Chondrocyte (in vitro differentiated cells): ENCODE data around the gene RBM20. TPM values are rescaled to one million over a fixed set of nuclear protein-coding genes. Genes with fewer than 3 reads are reported as not detected.

Experiments
- DNase-seq: peaks from one replicate; pipeline ENCODE4 v3.0.0; 2021; ENCODE audit warnings: mixed read lengths, low spot score
- H3K27ac Mint-ChIP-seq: one replicate; pipeline ENCODE4 v1.8.0; 2021; ENCODE audit warnings: mild to moderate bottlenecking, moderate library complexity, mixed read lengths; ENCODE audit not compliant: unreplicated experiment
- H3K27me3 Mint-ChIP-seq: 2 replicates; pipeline ENCODE4 v1.8.0; 2021; ENCODE audit warnings: low read depth, mixed read lengths
- H3K36me3 Mint-ChIP-seq: 2 replicates; pipeline ENCODE4 v1.8.0; 2021; ENCODE audit warnings: low read depth, mixed read lengths
- H3K4me1 Mint-ChIP-seq: 2 replicates; pipeline ENCODE4 v1.8.0; 2021; ENCODE audit warnings: low read depth, mild to moderate bottlenecking, mixed read lengths
- H3K4me3 Mint-ChIP-seq: one replicate; pipeline ENCODE4 v1.8.0; 2021; ENCODE audit warnings: mild to moderate bottlenecking, moderate library complexity, mixed read lengths; ENCODE audit not compliant: unreplicated experiment
- H3K9me3 Mint-ChIP-seq: 2 replicates; pipeline ENCODE4 v1.8.0; 2021; ENCODE audit warnings: low read depth, mixed read lengths
- CTCF ChIP-seq: fragments of 200-600 bp; sonication (generic); IDR thresholded peaks from 2 replicates; pipeline ENCODE4 v1.5.0; 2021; ENCODE audit warnings: antibody characterized with exemption, mild to moderate bottlenecking, moderate library complexity
- total RNA-seq: library from RNA; stranded (reverse); gene quantifications from 3 replicates; pipeline ENCODE4 v1.2.1, GENCODE V29; 2021

Gene RBM20
- total RNA-seq, 1 donor from 2014 or later: 3.6 TPM

GRCh38 chr10:110834629-110835301 lies 190.6 kb downstream of the RBM20 start:
- no peak for TF ChIP-seq CTCF
- H3K9me3 Mint-ChIP-seq: no peaks in the 10 kb centered on the region
- H3K4me1 Mint-ChIP-seq: peaks cover 46% of the 10 kb centered on the region
- H3K36me3 Mint-ChIP-seq: no peaks in the 10 kb centered on the region
- no peak overlapping the region for H3K4me3 Mint-ChIP-seq
- no peak for DNase-seq
- H3K27ac Mint-ChIP-seq: peak overlapping the region; percentile 33
- no peaks in the 10 kb centered on the region for H3K27me3 Mint-ChIP-seq

DNA sequence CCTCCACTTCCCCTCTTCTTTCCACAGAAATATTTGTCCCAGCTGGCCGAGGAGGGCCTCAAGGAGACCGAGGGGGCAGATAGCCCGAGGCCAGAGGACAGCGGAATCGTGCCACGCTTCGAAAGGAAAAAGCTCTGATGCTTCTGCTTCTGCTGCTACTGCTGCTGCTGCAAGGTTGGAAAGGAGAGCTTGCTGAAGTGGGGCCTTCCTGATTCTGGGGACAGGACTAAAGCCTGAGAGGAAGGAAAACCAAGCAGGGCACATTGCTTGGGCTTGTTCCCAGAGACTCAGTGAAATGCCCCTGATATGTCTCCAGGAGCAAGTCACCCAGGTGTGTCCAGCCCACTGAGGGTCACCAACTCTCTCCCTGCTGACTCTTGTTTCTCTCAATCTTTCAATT lies 191.7 kb downstream of the RBM20 start:
- TF ChIP-seq CTCF: no peak
- Mint-ChIP-seq H3K4me3 (no peak overlapping the region), H3K27ac (peak overlapping the region; percentile 19), H3K27me3 (no peaks in the 10 kb centered on the region), H3K36me3 (no peaks in the 10 kb centered on the region), H3K9me3 (no peaks in the 10 kb centered on the region), H3K4me1 (peaks cover 55% of the 10 kb centered on the region)
- DNase-seq: no peak

DNA sequence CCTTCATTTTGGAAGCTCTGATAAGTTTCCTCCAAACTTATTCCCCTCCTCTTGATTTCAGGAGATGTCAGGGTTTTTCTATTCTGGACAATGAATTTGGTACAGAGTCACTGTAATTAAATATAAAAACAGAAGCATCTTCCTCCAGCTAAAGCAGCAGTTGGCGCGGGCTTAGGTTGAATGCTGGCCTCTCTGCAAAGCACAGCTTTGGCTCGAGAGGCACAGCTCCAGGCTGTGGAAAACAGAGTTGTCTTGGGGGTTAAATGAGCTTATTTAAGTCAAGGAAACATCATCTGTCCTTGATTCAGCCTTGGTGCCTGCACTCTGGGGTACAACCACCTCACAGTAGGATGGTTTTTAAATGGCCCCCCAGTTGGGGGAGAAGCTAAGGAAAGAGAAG lies 192.6 kb downstream of the RBM20 start:
- Mint-ChIP-seq H3K4me3 (no peak overlapping the region), H3K9me3 (no peaks in the 10 kb centered on the region), H3K27me3 (no peaks in the 10 kb centered on the region), H3K36me3 (no peaks in the 10 kb centered on the region), H3K27ac (no peak overlapping the region), H3K4me1 (peaks cover 60% of the 10 kb centered on the region)
- no peak for TF ChIP-seq CTCF
- no peak for DNase-seq

GRCh38 chr10:110837418-110838171 lies 193.5 kb downstream of the RBM20 start:
- Mint-ChIP-seq H3K4me3 (no peak overlapping the region), H3K4me1 (peaks cover 60% of the 10 kb centered on the region), H3K9me3 (no peaks in the 10 kb centered on the region), H3K27ac (peak overlapping the region; percentile 61), H3K27me3 (no peaks in the 10 kb centered on the region), H3K36me3 (no peaks in the 10 kb centered on the region)
- no peak for TF ChIP-seq CTCF
- DNase-seq: no peak

DNA sequence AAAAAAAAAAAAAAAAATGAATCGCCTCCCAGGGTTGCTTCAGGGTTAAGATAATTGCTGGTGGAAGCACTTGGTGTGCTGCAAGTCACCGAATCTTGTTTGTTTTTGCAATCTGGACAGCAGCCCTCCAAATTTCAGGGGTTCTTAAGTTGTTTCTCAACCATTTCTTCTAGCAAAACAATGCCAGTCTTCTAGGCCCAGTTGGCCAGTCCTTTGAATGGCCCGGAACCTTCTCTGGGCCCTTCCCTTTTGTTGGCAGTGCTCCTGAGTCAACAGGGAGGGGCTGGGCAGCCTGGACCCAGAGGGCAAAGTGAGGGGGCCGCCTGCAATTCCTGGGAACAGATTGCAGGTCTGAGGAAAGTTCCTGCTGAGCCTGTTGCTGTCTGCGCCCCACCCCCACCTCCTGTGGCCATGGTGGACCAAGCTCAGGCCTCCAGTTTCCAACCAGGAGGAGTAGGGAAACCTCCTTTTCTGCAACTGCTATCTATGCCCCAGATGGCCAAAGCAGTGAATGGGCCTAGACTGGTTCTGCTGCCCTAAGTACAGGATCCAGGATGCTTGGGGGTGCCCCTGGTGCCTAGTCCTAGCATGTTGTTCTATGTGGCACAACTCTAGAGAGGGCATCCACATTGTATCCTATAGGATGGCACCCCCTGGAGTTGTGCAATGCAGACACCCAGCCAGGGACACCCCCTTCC lies 196.2 kb downstream of the RBM20 start:
- Mint-ChIP-seq H3K27ac (peak overlapping the region; percentile 22), H3K27me3 (no peaks in the 10 kb centered on the region), H3K4me3 (no peak overlapping the region), H3K36me3 (no peaks in the 10 kb centered on the region), H3K9me3 (no peaks in the 10 kb centered on the region), H3K4me1 (peaks cover 59% of the 10 kb centered on the region)
- TF ChIP-seq CTCF: no peak
- no peak for DNase-seq
